ENCODE data around the gene RNGTT.

DNA sequence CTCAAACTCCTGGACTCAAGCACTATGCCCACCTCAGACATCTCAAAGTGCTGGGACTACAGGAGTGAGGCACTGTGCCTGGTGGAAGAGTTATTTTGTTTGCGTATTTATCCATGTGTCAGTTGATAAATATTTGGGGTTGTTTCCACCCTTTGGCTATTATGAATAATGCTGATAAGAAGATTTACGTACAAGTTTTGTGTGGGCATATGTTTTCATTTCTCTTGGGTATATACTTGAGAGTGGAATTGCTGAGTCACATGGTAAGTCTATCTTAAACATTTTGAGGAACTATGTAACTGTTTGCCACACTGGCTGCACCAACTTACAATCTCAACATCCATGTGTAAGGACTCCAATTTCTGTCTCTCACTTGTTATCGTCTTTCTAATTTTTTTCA, 200.3 kb downstream of the RNGTT start:
- no peak for TF ChIP-seq POLR2A (IDR thresholded peaks at IDR 0.05; ENCODE audit: low read depth, low read length)
- TF ChIP-seq POLR2AphosphoS5 (IDR thresholded peaks at IDR 0.05; ENCODE audit: low read depth, low read length): no peak
